GM21576 (cell line): ENCODE results near the gene RNF207.
A peak's percentile ranks its signal among the peaks of the same experiment; 100 is the strongest.
"Not testable (repeated sequence)": the region's sequence is repeated elsewhere in the genome, so short reads cannot be mapped to it uniquely, and the experiment has no call there.

Source experiments
- ATAC-seq: cut with Tn5 transposase; IDR thresholded peaks from one replicate; pipeline ENCODE4 v1.9.1; 2021; ENCODE audit warnings: mild to moderate bottlenecking, moderate library complexity; ENCODE audit not compliant: unreplicated experiment

Gene RNF207

DNA sequence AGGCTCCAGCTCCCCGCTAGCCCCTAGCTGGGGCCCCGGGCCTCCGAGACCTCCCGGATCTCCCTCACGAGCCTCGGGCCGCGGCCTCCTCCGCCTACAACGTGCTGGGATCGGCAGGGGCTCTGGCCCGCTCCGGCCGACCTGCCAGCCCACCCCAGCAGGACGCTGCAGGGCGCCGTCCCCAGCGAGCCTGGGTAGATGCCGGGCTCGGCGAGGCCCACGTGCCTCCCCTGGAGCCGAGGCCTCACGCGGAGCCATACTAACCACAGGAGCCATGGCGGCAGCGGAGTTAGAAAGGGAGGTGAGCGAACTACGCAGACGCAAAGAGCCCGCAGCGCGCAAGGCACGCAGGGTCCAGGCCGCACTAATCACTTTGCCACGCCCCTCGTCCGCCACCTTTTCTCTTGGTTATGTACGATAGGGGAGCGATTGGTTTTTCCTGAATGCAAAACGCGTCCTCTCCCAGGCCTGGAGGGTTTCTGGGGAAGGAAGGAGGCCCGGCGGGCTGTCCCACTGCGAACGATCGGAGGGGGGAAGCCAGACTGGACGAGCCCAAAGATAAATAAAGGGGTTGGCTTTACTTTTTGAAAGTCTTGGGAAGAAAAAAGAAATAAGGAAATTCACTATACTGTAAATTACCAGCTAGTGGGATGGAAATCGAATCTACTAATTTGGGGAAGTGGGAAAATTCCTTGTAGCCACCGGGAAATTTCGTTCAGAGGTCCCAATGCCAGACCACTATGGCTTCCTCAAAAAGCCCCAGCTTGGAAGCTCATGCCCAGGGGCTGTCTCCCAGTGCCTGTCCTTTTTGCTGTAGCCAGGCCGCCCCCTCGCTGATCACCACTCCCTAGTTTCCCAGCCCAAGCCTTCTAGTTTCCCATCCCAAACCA, 6.4 kb upstream of the RNF207 start, which contains the start of gene RPL22:
RPL22 (minus strand) TSS at position 298 of the 890 bp plus-strand sequence; CDS start at position 276, 22 bp downstream.
- ATAC-seq: peak; percentile 93

DNA sequence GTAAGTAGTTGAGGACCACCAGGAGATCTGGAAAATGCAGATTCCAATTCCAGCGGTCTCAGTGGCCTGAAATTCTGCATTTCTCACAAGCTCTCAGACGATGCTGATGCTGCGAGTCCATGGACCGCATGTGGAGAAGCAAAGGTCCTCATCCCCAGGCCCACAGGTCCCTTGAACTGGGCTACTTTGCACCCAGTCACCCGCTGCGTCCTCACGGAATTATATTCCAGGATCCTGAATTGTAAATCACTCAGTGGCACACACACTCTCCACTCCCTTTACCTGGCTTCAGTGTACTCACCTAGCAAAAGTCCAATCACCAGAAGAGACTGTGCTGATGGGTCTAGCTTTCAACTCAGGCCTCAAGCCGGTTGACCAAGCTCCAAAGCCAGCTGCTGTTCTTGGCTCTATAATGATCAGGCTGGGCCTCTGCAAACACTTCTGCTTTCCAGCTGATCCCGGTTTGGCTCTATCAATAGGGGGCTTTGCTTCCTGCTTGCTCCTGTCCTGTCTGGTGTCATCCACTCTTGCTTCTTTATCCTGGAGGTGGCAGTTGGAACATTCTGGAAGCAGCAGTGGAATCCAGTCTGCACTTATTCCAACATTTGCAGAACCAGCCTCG, 5.6 kb upstream of the RNF207 start:
- no peak for ATAC-seq

DNA sequence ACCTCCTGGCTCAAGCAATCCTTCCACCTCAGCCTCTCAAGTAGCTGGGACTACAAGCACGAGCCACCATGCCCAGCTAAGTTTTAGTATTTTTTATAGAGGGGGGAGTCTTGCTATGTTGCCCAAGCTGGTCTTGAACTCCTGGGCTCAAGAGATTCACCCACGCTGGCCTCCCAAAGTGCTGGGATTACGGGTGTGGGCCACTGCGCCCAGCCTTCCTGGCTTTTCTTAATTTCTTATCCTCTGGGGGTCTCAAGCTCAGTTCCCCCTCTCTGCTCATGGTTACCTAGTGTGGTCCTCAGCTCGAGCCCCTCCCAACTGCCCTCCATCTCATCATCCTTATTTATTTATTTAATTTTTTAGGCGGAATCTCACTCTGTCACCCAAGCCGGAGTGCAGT, 3.7 kb upstream of the RNF207 start:
- no peak for ATAC-seq

- no peak for ATAC-seq
Measured at GRCh38 chr1:6206520-6206855, 569 bp downstream of the RNF207 start.

DNA sequence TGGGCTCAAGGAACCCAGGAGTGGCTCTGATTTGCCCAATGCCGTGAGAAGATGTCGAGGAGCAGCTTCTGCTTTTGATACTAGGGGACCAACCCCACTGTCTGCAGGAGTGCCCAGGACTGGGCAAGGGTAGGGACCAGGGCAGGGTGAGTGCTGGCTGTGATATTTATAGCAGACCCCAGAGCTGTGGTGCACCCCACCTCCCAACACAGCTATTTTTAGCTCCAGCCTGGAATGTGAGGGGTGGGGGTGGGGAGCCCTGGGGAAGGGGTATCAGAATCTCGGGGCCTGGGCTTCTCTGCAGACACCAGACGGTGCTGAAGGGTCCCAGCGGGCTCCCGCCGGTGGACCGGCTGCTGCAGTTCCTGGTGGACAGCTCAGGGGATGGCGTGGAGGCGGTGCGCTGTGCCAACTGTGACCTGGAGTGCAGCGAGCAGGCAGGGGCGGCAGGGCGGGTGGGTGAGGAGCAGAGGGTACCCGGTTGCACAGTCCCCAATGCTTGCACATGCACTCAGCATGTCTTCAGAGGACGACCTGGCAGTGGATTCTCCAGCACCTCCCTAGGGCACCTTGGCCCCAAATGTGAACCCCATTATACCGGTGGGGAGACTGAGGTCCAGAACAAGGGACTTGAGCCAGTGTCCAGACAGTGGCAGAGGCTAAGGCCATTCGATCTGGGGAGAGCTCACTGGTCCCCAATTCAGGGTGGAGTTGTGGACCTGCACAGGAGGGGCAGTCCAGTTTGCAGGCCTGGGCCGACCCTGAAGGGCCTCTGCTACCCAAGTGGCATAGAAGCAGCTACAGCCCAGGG, 1.4 kb downstream of the RNF207 start:
- no peak for ATAC-seq

DNA sequence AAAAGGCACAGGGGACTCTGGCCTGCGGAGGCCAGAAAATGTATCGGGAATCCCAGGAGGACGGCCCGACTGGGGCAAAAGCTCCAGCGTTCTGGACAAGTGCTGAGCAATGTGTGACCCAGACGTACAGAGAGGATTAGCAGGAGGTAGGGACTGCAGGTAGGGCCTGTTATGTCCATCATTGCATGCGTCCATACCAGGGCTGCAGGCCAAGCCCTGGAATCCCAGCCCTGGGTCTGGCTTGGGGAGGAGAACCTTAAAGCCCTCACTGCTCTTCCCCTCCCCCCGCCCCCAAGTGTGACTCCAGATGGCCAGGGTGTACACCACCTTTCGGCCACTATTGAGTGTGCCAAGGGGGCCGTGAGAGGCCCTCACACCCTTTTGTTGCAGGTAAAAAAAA, 2.0 kb downstream of the RNF207 start:
- ATAC-seq: no peak

DNA sequence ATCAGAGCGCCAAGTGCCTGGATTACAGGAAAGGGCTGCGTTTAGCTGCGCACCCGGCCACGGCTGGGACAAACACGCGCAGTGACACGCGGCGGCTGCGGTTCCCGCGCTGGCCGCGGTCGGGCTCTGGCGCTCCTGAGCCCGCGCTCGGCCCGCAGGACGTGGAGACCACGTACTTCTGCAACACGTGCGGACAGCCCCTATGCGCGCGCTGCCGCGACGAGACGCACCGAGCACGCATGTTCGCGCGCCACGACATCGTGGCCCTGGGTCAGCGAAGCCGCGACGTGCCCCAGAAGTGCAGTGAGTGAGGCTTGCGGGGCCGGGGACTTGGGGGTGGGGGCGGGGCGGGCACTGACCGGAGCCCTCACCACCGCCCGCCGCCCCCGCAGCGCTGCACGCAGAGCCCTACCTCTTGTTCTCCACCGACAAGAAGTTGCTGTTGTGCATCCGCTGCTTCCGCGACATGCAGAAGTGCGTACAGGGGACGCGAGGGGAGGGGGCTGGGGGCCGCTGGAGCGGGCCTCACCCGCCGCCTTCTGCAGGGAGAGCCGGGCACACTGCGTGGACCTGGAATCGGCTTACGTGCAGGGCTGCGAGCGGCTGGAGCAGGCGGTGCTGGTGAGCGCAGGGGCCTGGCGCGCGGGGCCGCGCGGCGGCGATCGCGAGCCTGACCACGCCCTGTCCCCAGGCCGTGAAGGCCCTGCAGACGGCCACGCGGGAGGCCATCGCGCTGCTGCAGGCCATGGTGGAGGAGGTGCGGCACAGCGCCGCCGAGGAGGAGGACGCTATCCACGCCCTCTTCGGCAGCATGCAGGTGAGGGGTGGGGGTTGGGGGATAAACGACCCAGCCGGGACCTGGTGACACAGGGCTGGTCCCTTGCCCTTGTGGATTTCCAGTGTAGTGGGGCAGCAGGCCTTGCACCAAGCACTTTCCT, 3.1 kb downstream of the RNF207 start:
- ATAC-seq: no peak

DNA sequence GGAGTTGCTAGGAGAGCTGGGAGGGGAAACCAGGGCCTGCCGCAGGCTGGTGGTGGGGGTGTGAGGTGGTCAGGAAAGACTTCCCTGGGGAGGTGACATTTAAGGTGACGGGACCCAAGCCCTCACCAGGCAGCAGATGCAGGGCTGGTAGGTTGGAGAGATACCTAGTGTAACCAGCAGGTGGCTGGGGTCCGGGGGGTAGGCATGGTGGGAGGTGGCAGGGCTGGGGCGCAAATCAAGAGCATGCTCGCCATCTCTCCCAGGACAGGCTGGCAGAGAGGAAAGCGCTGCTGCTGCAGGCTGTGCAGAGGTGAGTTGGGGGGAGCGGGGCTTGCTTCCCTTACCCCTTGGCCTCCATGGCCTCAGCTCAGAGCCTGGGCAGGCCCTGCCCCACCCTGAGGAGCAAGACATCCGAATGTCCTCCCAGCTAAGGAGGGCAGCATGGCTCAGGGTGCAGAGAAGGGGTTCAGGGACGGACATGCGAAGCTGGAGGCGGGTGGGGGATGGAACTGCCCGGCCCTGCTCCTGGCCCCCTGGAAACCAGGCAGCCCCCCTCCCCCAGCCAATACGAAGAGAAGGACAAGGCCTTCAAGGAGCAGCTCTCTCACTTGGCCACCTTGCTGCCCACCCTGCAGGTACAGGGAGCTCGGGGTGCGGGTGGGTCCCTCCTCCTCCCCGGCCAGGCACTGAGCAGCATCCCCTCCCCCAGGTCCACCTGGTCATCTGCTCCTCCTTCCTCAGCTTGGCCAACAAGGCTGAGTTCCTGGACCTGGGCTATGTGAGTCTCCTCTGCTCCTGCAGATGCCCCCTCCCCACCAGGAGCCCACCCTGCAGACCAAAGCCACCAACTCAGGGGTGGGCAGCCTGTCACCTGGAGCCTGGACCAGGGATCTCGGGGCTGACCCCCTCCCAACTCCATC, 4.0 kb downstream of the RNF207 start:
- ATAC-seq: no peak

DNA sequence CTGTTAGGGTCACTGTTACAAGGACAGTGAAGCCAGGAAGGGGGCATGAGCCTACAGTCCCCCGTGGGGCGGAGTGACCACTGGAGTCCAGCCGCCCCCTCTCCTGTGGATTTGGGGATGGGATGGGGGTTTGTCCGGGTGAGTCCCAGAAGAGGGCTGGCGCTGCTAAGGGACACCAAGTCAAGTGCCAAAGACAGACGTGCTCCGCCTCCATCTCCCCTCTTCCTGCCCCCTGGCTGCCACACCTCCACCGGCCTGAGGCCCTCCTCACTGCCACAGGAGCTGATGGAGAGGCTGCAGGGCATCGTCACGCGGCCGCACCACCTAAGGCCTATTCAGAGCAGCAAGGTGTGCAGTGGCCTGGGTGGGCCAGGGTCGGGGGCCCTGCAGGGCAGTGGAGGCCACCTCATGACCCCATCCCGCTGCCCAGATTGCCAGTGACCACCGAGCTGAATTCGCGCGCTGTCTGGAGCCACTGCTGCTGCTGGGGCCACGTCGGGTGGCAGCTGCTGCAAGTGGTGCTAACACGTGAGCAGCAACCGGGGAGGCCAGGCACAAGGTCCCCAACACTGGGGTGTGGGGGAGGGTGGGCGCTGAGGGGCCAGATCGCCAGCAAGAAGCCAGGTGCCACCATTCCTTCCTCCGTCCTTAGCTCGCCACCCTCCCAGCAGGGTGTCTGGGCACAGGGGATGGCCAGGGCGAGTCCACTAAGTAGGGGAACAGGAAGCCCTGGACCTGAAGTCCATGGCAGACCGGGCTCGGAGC, 4.9 kb downstream of the RNF207 start:
- ATAC-seq: no peak

- ATAC-seq: no peak
Measured at GRCh38 chr1:6211731-6212130, 5.8 kb downstream of the RNF207 start.

DNA sequence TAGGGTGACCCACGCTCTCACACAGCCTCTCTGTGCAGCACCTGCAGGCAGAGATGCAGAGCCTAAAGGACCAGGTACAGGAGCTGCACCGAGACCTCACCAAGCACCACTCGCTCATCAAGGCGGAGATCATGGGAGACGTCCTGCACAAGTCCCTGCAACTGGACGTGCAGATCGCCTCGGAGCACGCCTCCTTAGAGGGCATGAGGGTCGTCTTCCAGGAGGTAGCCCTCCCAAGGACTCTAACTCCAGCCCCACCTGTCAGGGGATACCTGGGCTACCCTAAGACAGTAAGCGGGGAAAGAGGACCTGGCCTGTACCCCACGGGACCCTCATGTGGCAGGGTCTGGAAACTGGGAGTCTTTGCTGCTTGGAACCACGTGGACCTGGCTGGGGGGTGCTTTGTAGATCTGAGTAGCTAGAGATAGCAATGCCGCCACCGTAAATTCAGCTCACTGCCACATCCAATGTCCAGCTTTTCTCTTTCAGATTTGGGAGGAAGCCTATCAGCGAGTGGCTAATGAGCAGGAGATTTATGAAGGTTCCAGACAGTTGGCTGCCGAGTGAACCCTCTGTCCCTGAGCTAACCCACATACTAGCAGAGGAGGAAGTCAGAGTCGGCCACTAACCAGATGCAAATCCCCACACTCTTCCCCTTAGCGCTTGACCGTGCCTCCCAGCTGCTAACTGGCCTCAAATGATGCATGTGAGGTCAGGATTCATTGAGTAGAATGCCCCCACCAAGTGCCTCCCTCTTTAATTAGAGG, 6.5 kb downstream of the RNF207 start:
- no peak for ATAC-seq

DNA sequence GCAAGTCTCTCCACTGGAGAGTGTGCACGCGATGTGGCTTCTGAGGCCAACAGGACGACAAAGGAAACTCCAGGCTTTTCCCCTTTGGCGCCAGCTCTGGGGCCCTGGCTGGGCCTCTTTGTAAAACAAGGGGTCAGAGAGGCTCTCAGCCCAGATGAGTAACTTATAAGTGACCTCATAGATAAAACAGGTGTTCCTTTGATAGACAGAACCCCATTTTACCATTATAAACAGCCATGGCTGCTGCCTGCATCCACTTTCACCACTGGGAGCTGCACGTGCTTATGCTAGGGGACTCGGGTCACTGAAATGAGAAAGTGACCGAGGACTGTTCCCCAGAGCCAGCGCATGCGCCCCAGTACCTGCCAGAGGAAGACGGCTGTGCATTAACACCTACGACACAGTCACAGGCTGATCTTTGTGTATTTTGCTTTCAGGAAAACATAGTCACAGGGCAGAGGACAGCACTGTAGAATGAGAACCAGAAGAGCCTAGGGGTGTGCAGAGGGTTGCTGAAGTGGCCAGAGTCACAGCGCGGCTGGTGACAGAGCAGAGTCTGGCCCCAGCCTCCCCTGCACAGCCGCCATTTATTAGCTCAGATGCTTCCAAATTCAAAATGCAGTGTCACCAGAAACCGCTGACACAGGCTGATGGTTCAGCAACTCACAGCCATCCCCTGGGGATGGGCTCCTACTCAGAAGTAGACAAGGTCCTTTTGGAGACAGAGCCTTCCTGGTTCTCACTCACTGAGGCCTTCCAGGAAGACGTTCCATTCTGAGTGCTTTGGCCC, 12.7 kb downstream of the RNF207 start:
- ATAC-seq: no peak

DNA sequence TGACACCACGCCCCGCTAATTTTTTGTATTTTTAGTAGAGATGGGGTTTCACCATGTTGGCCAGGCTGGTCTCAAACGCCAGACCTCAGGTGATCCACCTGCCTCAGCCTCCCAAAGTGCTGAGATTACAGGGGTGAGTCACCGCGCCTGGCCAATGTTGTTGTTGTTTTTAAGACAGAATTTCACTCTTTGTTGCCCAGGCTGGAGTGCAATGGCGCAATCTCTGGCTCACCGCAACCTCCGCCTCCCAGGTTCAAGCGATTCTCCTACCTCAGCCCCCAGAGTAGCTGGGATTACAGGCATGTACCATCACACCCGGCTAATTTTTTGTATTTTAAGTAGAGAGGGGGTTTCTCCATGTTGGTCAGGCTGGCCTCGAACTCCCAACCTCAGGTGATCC, 13.7 kb downstream of the RNF207 start:
- not testable (repeated sequence) for ATAC-seq

GRCh38 chr1:6220236-6220635, 14.3 kb downstream of the RNF207 start:
- no peak for ATAC-seq

DNA sequence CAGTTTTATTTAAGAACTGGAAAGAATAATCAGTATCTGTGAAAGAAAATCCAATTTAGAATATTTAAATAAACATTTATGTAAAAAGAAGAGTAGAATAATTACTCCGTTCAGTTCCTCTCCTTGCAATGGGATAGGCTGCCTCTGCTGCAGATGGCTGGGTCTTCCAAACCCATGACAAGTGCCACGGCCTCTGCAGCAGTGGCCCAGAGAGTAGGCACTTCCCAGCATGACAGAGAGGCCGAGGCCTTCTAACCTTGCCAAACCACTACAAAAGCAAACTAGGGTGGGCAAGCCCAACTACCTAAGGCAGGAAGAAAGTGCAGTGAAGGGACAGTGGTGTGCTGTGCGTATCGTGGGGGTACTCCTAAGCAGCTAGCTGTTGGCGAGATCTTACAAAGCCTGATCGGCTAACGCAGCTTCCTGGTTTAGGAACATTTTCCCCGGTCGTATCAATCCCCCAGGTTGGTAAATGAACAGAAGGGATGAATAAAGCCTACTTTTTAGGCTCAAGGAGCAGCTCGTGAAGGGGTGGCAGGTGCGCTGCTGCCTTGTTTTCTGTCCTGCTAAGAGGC, 15.4 kb downstream of the RNF207 start:
- ATAC-seq: no peak

DNA sequence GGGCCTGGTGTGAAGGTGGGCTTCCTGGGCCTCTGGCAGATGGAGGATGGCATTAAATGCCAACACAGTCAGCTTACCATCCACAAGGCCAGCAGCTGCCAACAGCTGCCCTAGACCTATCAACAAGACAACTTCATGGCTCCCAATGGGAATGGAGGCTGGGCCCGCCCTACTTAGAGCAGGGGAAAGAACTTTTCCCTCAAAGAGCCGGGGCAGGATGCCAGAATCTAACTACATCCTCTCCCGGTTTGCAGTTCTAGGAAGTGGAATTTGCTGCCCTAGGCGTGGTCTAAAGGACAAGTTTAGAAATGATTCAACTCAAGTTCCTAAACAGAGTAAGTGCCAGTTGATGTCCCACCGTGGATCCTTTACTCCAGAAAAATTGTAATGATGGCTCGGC, 16.7 kb downstream of the RNF207 start:
- ATAC-seq: no peak

- ATAC-seq: no peak
Measured at GRCh38 chr1:6223617-6224016, 17.7 kb downstream of the RNF207 start.
